ENCODE measurements around the gene TXNRD3.

The TXNRD3 gene

GRCh38 chr3:126580746-126581145, 74.2 kb downstream of the TXNRD3 start:
- DNase-seq, result no peak

- no peak for DNase-seq
These were observed 76.2 kb downstream of the TXNRD3 start for GRCh38 chr3:126578702-126579101.

GRCh38 chr3:126577261-126577660, 77.7 kb downstream of the TXNRD3 start:
- DNase-seq, result no peak

DNA sequence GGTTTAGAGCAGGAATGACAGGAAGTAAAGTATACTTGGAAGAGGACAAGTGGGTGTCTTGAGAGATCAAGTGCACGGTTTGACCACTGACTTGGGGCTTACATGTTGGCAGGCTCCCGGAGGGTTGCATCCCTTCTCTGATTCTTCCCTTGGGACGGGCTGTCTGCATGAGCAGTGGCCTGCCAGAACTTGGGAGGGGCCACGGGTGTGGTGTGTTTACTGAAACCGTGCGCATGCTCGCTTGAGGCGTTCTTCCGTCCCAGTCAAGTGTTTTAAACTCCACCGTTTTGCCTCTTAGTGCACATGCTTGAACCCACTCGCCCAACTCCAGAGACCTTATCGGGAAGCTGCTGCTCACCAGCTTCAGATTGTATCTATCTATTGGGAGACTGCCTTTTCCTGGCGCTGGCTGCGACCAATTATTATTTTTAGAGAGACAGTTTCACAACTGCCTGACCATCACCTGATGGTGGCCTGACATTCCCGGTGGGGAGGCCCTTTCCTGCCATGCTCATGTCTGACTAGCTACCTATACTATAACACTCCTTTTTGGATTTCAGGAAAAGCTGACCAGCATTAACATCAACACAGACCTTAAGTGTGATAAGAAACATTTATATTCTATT, 81.3 kb downstream of the TXNRD3 start:
- DNase-seq, result no peak

DNA sequence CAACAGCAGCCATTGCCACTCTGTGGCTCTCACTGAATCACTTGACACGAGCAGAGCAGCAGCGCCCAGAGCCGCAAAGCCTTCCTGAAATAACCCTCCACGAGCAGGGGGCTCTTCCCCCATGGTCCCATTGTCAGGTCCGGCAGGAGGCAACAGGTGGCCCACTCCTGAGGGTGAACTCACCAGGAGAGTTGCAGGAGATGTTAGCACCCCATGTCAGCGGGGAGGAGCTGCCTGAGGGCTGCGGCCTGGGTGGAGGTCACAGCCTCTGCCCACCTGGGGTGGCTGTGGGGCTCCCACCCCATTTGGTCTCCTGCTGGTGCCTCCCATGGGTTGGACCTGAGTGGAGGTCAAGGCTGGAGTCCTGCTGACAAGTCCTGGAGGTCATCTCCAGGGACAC, 83.8 kb downstream of the TXNRD3 start:
- DNase-seq, result no peak

GRCh38 chr3:126570103-126570541, 84.8 kb downstream of the TXNRD3 start:
- no peak for DNase-seq

GRCh38 chr3:126569390-126569975, 85.4 kb downstream of the TXNRD3 start:
- no peak for DNase-seq

GRCh38 chr3:126568776-126569342, 86.1 kb downstream of the TXNRD3 start:
- no peak for DNase-seq

- DNase-seq, result no peak
These were observed 87.1 kb downstream of the TXNRD3 start for GRCh38 chr3:126567696-126568438.

- DNase-seq, result no peak
These were observed 92.1 kb downstream of the TXNRD3 start for GRCh38 chr3:126562737-126563276.

GRCh38 chr3:126558336-126559071, 96.4 kb downstream of the TXNRD3 start, which contains the start of gene C3orf22:
TSS of gene C3orf22 (minus strand) at chr3:126558932. CDS start at chr3:126553390, 5,542 bp downstream.
- DNase-seq, result no peak

DNA sequence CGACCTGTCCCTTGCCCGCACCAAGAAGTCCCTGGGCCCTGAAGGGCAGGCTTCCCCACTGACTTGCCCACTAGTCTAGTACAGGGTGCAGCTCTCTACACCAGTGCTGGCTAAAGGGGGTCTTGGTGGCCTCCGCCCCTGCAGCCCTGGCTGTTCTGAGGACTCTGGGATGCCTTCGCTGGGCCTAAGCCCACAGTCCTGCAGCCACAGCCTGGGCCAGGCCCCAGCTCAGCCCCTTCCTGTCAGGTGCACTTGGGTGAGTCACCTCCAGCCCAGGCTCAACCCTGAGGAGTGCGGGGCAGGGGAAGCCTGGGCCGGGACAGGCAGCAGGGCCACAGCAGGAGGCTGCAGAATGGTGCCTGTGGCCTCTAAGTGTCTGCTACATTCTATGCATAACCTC, 97.2 kb downstream of the TXNRD3 start:
- no peak for DNase-seq

DNA sequence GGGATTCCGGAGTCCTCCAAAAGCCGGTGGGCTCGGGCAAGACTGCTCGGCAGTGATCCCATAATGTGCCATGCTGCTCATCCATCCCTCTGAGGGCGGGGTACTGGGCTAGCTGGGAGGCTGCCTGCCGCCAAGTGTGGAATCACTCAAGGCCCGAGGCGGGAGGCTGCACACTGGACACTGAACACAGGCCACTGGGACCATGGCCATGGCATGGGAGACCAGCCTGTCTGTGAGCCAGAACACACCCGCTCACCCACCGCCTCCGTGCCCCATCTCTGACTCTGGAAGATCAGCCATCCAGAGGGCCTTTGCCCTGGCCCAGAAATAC, 97.5 kb downstream of the TXNRD3 start:
- no peak for DNase-seq

Measured in activated CD4-positive, alpha-beta T cell treated with anti-CD3 and anti-CD28 coated beads, Interleukin-2, amount 50 U/mL, for 48 hours (primary cell).